IPS-20b (cell line): Measurements from ENCODE around the gene AKR1C3.
"Not testable (repeated sequence)": the region's sequence is repeated elsewhere in the genome, so short reads cannot be mapped to it uniquely, and the experiment has no call there.

Source experiments
- H3K27ac ChIP-seq: one replicate; pipeline ENCODE4 v1.5.1; 2013; ENCODE audit warnings: low read length
- H3K27me3 ChIP-seq: 2 replicates; pipeline ENCODE4 v1.6.1; 2013; ENCODE audit warnings: mild to moderate bottlenecking, low read length, inconsistent platforms; ENCODE audit not compliant: insufficient read depth
- H3K36me3 ChIP-seq: 2 replicates; pipeline ENCODE4 v1.6.1; 2013; ENCODE audit warnings: low read depth, mild to moderate bottlenecking, inconsistent platforms, low read length, moderate library complexity; ENCODE audit not compliant: insufficient read depth
- H3K4me1 ChIP-seq: 2 replicates; pipeline ENCODE4 v1.6.1; 2013; ENCODE audit warnings: mild to moderate bottlenecking, control low read depth, inconsistent platforms, low read length, moderate library complexity; ENCODE audit not compliant: insufficient read depth
- H3K4me3 ChIP-seq: 2 replicates; pipeline ENCODE4 v1.5.1; 2013; ENCODE audit warnings: mild to moderate bottlenecking, low read length, inconsistent platforms
- H3K9ac ChIP-seq: 2 replicates; pipeline ENCODE4 v1.6.1; 2013; ENCODE audit warnings: low read depth, mild to moderate bottlenecking, inconsistent platforms, low read length, moderate library complexity
- H3K9me3 ChIP-seq: 2 replicates; pipeline ENCODE4 v1.6.1; 2013; ENCODE audit warnings: mild to moderate bottlenecking, low read depth, low read length, inconsistent platforms; ENCODE audit not compliant: insufficient read depth

Gene AKR1C3

GRCh38 chr10:5091196-5091595 lies 3.0 kb upstream of the AKR1C3 start:
- Histone ChIP-seq H3K27ac (no peak overlapping the region), H3K27me3 (no peaks in the 10 kb centered on the region), H3K4me1 (0 out of 2 replicates have a peak, but pooled peaks cover 4% of the 10 kb centered on the region), H3K36me3 (no peaks in the 10 kb centered on the region), H3K4me3 (no peak overlapping the region), H3K9ac (no peak overlapping the region), H3K9me3 (no peaks in the 10 kb centered on the region)

DNA sequence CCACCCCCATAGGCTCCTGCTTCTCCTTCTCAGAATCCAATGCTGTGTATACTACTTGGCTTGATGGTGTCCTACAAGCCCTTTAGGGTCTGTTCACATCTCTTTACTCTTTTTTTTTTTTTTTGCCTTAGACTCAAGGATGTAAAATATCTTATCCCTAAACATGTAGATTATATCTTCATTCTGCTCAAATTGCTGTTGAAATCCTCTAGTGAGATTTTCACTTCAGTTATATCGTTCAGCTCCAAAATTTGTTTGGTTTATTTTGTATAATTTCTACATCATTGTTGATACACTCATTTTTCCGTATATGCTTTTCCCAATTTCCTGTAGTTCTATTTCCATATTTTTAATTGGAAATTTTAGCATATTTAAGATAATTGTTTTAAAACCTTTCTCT lies 1.8 kb upstream of the AKR1C3 start:
- Histone ChIP-seq H3K27ac (no peak overlapping the region), H3K9ac (no peak overlapping the region), H3K27me3 (no peaks in the 10 kb centered on the region), H3K36me3 (no peaks in the 10 kb centered on the region), H3K4me1 (0 out of 2 replicates have a peak, but pooled peaks cover 4% of the 10 kb centered on the region), H3K4me3 (no peak overlapping the region), H3K9me3 (no peaks in the 10 kb centered on the region)

DNA sequence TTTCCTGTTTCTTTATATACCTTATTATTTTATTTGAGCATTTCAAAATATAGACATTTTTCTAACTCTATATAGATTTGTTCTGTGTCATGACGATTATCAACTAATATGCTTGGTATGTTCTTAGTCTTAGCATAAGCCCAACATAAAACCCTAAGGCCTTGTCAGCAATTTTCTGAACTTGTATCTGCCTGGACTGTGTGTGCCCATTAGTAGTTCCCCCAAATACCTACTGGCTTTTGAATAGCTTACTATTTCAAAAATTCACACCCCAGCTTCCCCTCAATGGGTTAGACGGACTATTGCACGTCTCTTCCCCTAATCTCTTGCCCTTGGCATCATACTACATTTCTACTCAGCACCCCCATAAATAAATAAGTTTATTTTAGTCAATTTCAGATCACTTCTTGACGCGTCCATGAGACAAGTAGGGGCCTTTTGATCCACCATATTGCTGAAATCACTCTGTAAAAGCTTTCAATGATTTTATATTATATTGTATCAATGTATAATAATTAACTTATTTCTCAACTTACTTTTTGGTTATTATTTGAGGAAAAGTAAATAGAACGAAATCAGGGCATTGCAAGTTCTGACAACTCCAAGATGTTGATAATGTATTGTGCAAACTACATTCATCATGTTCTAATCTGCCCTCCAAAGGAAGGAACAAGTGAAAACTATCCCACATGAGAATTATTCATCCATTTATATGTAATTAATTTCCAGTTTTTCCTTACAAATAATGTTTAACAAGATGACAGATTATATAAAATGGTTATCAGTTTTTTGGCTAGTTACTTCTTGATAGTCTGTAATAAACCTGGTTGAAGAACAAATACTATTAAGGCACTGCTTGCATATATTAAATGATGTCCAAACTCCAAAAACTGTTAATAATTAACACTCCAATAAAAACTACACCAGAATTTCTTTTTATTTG lies 1.1 kb upstream of the AKR1C3 start:
- H3K9me3 ChIP-seq = no peaks in the 10 kb centered on the region
- H3K36me3 ChIP-seq = no peaks in the 10 kb centered on the region
- no peak overlapping the region for H3K27ac ChIP-seq
- no peak overlapping the region for H3K9ac ChIP-seq
- H3K4me1 ChIP-seq = 0 out of 2 replicates have a peak, but pooled peaks cover 4% of the 10 kb centered on the region
- H3K27me3 ChIP-seq = no peaks in the 10 kb centered on the region
- H3K4me3 ChIP-seq = no peak overlapping the region

- Histone ChIP-seq H3K9me3 (no peaks in the 10 kb centered on the region), H3K27ac (no peak overlapping the region), H3K4me1 (0 out of 2 replicates have a peak, but pooled peaks cover 4% of the 10 kb centered on the region), H3K9ac (no peak overlapping the region), H3K27me3 (no peaks in the 10 kb centered on the region), H3K36me3 (no peaks in the 10 kb centered on the region), H3K4me3 (no peak overlapping the region)
Observed at GRCh38 chr10:5095687-5096086, 1.5 kb downstream of the AKR1C3 start.

DNA sequence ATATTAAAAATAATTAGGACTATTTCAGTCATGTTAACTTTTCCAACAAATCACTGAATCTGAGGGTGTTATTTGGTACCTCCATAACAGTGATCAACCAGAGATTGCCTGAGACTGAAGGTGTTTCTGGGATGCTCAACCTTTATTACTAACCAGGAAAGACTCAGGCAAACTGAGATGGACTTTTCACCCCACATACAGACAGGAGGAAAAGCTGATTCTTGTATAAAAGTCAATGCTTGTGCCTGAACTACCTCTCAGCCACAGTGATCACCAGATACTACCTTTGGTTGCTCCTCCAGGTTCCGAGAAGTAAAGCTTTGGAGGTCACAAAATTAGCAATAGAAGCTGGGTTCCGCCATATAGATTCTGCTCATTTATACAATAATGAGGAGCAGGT lies 1.9 kb downstream of the AKR1C3 start:
- no peak overlapping the region for H3K27ac ChIP-seq
- H3K4me1 ChIP-seq = 0 out of 2 replicates have a peak, but pooled peaks cover 4% of the 10 kb centered on the region
- H3K4me3 ChIP-seq = no peak overlapping the region
- H3K36me3 ChIP-seq = no peaks in the 10 kb centered on the region
- no peak overlapping the region for H3K9ac ChIP-seq
- H3K27me3 ChIP-seq = no peaks in the 10 kb centered on the region
- H3K9me3 ChIP-seq = no peaks in the 10 kb centered on the region

GRCh38 chr10:5102479-5102878 lies 8.3 kb downstream of the AKR1C3 start:
- not testable (repeated sequence) for H3K9ac ChIP-seq, H3K4me1 ChIP-seq, H3K9me3 ChIP-seq, H3K27ac ChIP-seq, H3K4me3 ChIP-seq, H3K36me3 ChIP-seq, H3K27me3 ChIP-seq

GRCh38 chr10:5103481-5103880 lies 9.3 kb downstream of the AKR1C3 start:
- H3K9me3 ChIP-seq = peaks cover 6% of the 10 kb centered on the region; the same call in 1 of the 2 replicates
- no peak overlapping the region for H3K9ac ChIP-seq
- H3K36me3 ChIP-seq = no peaks in the 10 kb centered on the region
- H3K27me3 ChIP-seq = no peaks in the 10 kb centered on the region
- H3K4me1 ChIP-seq = no peaks in the 10 kb centered on the region
- H3K4me3 ChIP-seq = no peak overlapping the region
- H3K27ac ChIP-seq = no peak overlapping the region

GRCh38 chr10:5105626-5106025 lies 11.4 kb downstream of the AKR1C3 start:
- Histone ChIP-seq H3K36me3 (no peaks in the 10 kb centered on the region), H3K4me3 (no peak overlapping the region), H3K27me3 (no peaks in the 10 kb centered on the region), H3K9ac (no peak overlapping the region), H3K27ac (no peak overlapping the region), H3K9me3 (peaks cover 18% of the 10 kb centered on the region), H3K4me1 (no peaks in the 10 kb centered on the region)

- H3K4me1 ChIP-seq = no peaks in the 10 kb centered on the region
- H3K4me3 ChIP-seq = no peak overlapping the region
- peaks cover 18% of the 10 kb centered on the region for H3K9me3 ChIP-seq
- H3K36me3 ChIP-seq = no peaks in the 10 kb centered on the region
- H3K27me3 ChIP-seq = no peaks in the 10 kb centered on the region
- no peak overlapping the region for H3K9ac ChIP-seq
- no peak overlapping the region for H3K27ac ChIP-seq
Observed at GRCh38 chr10:5106553-5106952, 12.3 kb downstream of the AKR1C3 start.

DNA sequence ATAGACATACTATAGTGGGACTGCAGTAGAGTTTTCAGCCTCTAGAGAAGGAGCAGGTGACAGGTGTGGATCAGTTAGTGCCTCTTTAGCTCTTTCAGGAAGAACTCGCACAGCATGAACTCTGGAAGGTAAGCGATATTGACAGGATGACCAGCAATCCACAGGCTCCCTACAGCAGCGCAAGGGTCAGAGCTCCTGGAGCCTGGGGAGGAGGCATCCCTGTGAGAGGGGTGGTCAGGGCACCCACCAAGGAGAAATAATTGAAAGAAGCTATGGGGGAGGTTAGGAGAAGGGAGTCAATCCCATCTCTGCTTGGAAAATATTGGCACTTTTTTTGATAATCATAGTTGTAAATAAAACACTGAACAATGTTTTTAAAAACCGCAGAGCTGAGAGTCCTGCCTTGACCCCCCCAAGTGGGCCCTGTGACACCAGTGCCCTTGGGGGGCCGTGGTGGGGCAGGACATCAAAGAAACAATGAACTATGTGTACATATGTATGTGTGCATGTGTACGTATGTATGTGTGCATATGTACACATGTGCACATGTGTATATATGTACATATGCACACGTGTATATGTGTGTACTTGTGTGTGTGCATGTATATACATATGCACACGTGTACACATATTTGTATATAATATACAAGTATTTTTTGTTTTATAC lies 13.8 kb downstream of the AKR1C3 start:
- no peak overlapping the region for H3K9ac ChIP-seq
- peaks cover 18% of the 10 kb centered on the region for H3K9me3 ChIP-seq
- H3K27ac ChIP-seq = no peak overlapping the region
- no peak overlapping the region for H3K4me3 ChIP-seq
- H3K27me3 ChIP-seq = no peaks in the 10 kb centered on the region
- H3K36me3 ChIP-seq = no peaks in the 10 kb centered on the region
- H3K4me1 ChIP-seq = no peaks in the 10 kb centered on the region

GRCh38 chr10:5108658-5109416 lies 14.6 kb downstream of the AKR1C3 start:
- no peak overlapping the region for H3K4me3 ChIP-seq
- H3K9ac ChIP-seq = no peak overlapping the region
- H3K27me3 ChIP-seq = no peaks in the 10 kb centered on the region
- H3K36me3 ChIP-seq = no peaks in the 10 kb centered on the region
- no peaks in the 10 kb centered on the region for H3K4me1 ChIP-seq
- no peak overlapping the region for H3K27ac ChIP-seq
- H3K9me3 ChIP-seq = peaks cover 18% of the 10 kb centered on the region
